ENCODE results near the gene ALOX12B. TPM values are rescaled to one million over a fixed set of nuclear protein-coding genes. Genes with fewer than 3 reads are reported as not detected.

The ALOX12B gene
- total RNA-seq, 4 donors from 2014 or later = 0.76 to 34.6 (median 10.8) TPM

GRCh38 chr17:8105957-8106398, 18.5 kb upstream of the ALOX12B start:
- 36 to 43% methylated on average over 5 of the region's 5 CpGs for WGBS, 2 donors
- Histone ChIP-seq H3K27ac (peak overlapping the region; percentile 47 to 76 (median 52)), H3K9me3 (no peaks in the 10 kb centered on the region), H3K36me3 (no peaks in the 10 kb centered on the region), H3K4me1 (peaks cover 9 to 69% (median 22%) of the 10 kb centered on the region in 3 donors), H3K27me3 (peaks cover 0 to 31% (median 2%) of the 10 kb centered on the region in 4 donors), H3K4me3 (no peak overlapping the region)
- no peak for DNase-seq
- intact Hi-C loops (cut with DNase I) = no loop called here
- TF ChIP-seq CTCF (IDR thresholded peaks at IDR 0.05) = no peak
- no peak for TF ChIP-seq POLR2A (IDR thresholded peaks at IDR 0.05)

- Histone ChIP-seq H3K27ac (peak overlapping the region in 3 of 4 donors; percentile 17 to 64 (median 54)), H3K9me3 (no peaks in the 10 kb centered on the region), H3K27me3 (peaks cover 0 to 20% (median 1%) of the 10 kb centered on the region in 4 donors), H3K4me1 (peaks cover 5 to 62% (median 17%) of the 10 kb centered on the region in 3 donors), H3K36me3 (no peaks in the 10 kb centered on the region), H3K4me3 (no peak overlapping the region)
- TF ChIP-seq CTCF (IDR thresholded peaks at IDR 0.05) = no peak
- no peak for TF ChIP-seq POLR2A (IDR thresholded peaks at IDR 0.05)
- intact Hi-C loops (cut with DNase I) = no loop called here
- no peak for DNase-seq
- 69% methylated on average over 8 of the region's 8 CpGs for WGBS, 2 donors
Measured at GRCh38 chr17:8104911-8105310, 17.4 kb upstream of the ALOX12B start.

- Histone ChIP-seq H3K36me3 (no peaks in the 10 kb centered on the region), H3K4me3 (no peak overlapping the region), H3K9me3 (no peaks in the 10 kb centered on the region), H3K27ac (peak overlapping the region in 3 of 4 donors; percentile 9 to 51 (median 42)), H3K4me1 (peaks cover 0 to 52% (median 14%) of the 10 kb centered on the region in 3 donors), H3K27me3 (peaks cover 0 to 6% (median 0%) of the 10 kb centered on the region in 4 donors)
- TF ChIP-seq CTCF (IDR thresholded peaks at IDR 0.05) (no peak), POLR2A (IDR thresholded peaks at IDR 0.05) (no peak)
- intact Hi-C loops (cut with DNase I) = no loop called here
- DNase-seq = no peak
- 39 to 45% methylated on average over 3 to 4 of the region's 4 CpGs for WGBS, 2 donors
Measured at GRCh38 chr17:8103549-8103948, 16.0 kb upstream of the ALOX12B start.

- H3K27me3 ChIP-seq = no peaks in the 10 kb centered on the region
- peaks cover 0 to 42% (median 11%) of the 10 kb centered on the region in 3 donors for H3K4me1 ChIP-seq
- no peak overlapping the region for H3K27ac ChIP-seq
- no peaks in the 10 kb centered on the region for H3K36me3 ChIP-seq
- no peaks in the 10 kb centered on the region for H3K9me3 ChIP-seq
- H3K4me3 ChIP-seq = no peak overlapping the region
- intact Hi-C loops (cut with DNase I) = no loop called here
- DNase-seq = no peak
- no peak for TF ChIP-seq POLR2A (IDR thresholded peaks at IDR 0.05)
- 62 to 77% methylated on average over 6 of the region's 6 CpGs for WGBS, 2 donors
Measured at GRCh38 chr17:8101721-8102120, 14.2 kb upstream of the ALOX12B start.

- intact Hi-C loops (cut with DNase I) = no loop called here
- DNase-seq = no peak
- Histone ChIP-seq H3K27me3 (no peaks in the 10 kb centered on the region), H3K4me3 (no peak overlapping the region), H3K4me1 (peaks cover 0 to 34% (median 11%) of the 10 kb centered on the region in 3 donors), H3K27ac (no peak overlapping the region), H3K9me3 (no peaks in the 10 kb centered on the region), H3K36me3 (no peaks in the 10 kb centered on the region)
- no peak for TF ChIP-seq POLR2A (IDR thresholded peaks at IDR 0.05)
- TF ChIP-seq CTCF (IDR thresholded peaks at IDR 0.05) = no peak
- WGBS, 2 donors = 77 to 79% methylated on average over 2 of the region's 2 CpGs
Measured at GRCh38 chr17:8100763-8101162, 13.2 kb upstream of the ALOX12B start.

- intact Hi-C loops (cut with DNase I) = no loop called here
- Histone ChIP-seq H3K27ac (no peak overlapping the region), H3K9me3 (no peaks in the 10 kb centered on the region), H3K27me3 (peaks cover 0 to 6% (median 0%) of the 10 kb centered on the region in 4 donors), H3K4me1 (peaks cover 0 to 27% (median 11%) of the 10 kb centered on the region in 3 donors), H3K36me3 (no peaks in the 10 kb centered on the region), H3K4me3 (no peak overlapping the region)
- WGBS, 2 donors = 29 to 44% methylated on average over 2 of the region's 2 CpGs
- TF ChIP-seq CTCF (IDR thresholded peaks at IDR 0.05) = no peak
- no peak for TF ChIP-seq POLR2A (IDR thresholded peaks at IDR 0.05)
- no peak for DNase-seq
Measured at GRCh38 chr17:8100111-8100510, 12.6 kb upstream of the ALOX12B start.

All from esophagus squamous epithelium (tissue), 5 donors.